SK-N-SH (cell line): ENCODE results near the gene CFAP91. TPM values are rescaled to one million over a fixed set of nuclear protein-coding genes. Genes with fewer than 3 reads are reported as not detected.
A peak's percentile ranks its signal among the peaks of the same experiment; 100 is the strongest.

Experiments
- CTCF ChIA-PET: fragments of 300-600, 350-600 bp; formaldehyde crosslinking; extraction: SDS; loops from one replicate; lab custom pipeline; 2021; lab: Yijun Ruan, JAX
- POLR2A ChIA-PET: fragments of 350-600 bp; sonication (Branson Sonifier 250); formaldehyde crosslinking; extraction: SDS; loops from one replicate; lab custom pipeline; 2020; ENCODE audit warnings: antibody characterized with exemption, inconsistent platforms; lab: Yijun Ruan, JAX
- DNase-seq: peaks from one replicate; pipeline ENCODE4 v3.0.0; 2012
- H2AFZ ChIP-seq: fragments of 200-600 bp; sonication (generic); 2 replicates; pipeline ENCODE4 v1.8.1; 2016; ENCODE audit warnings: antibody characterized with exemption, mild to moderate bottlenecking, low read depth
- H3F3A ChIP-seq: fragments of 200-600 bp; sonication (generic); replicated peaks from 2 replicates; pipeline ENCODE3; 2016; ENCODE audit warnings: antibody characterized with exemption, mild to moderate bottlenecking; ENCODE audit not compliant: insufficient read depth
- H3K27ac ChIP-seq, 2 experiments: fragments of 200-500 bp in 1 of 2; fragments of 200-600 bp in 1 of 2; sonication (Bioruptor generic) in 1 of 2; sonication (generic), shearing (Covaris generic) in 1 of 2; 2 replicates each; pipeline versions ENCODE4 v1.5.1 to v1.6.1; 2014 to 2016; ENCODE audit warnings: low read depth in 2 of 2, inconsistent platforms in 1 of 2, low read length in 1 of 2, mild to moderate bottlenecking in 1 of 2, mixed read lengths in 1 of 2
- H3K27me3 ChIP-seq: fragments of 200-600 bp; sonication (generic), shearing (Covaris generic); 2 replicates; pipeline ENCODE4 v1.6.1; 2016; ENCODE audit warnings: mixed run types; ENCODE audit not compliant: insufficient read depth
- H3K36me3 ChIP-seq, 2 experiments: fragments of 200-500 bp in 1 of 2; fragments of 200-600 bp in 1 of 2; sonication (Bioruptor generic) in 1 of 2; sonication (generic) in 1 of 2; replicated peaks in 1 of 2; 2 replicates each; pipeline versions ENCODE3 to v1.5.1; 2014 to 2016; ENCODE audit warnings: low read length in 1 of 2, mild to moderate bottlenecking in 1 of 2; ENCODE audit not compliant: insufficient read depth in 2 of 2, control insufficient read depth in 1 of 2
- H3K4me1 ChIP-seq, 2 experiments: fragments of 200-500 bp in 1 of 2; fragments of 200-600 bp in 1 of 2; sonication (Bioruptor generic) in 1 of 2; sonication (generic), shearing (Covaris generic) in 1 of 2; 2 replicates each; pipeline versions ENCODE4 v1.5.1 to v1.6.1; 2014 to 2016; ENCODE audit warnings: low read depth in 1 of 2, low read length in 1 of 2, mixed run types in 1 of 2; ENCODE audit not compliant: insufficient read depth in 2 of 2, control insufficient read depth in 1 of 2
- H3K4me2 ChIP-seq: fragments of 200-600 bp; sonication (generic), shearing (Covaris generic); 2 replicates; pipeline ENCODE4 v1.6.1; 2017; ENCODE audit warnings: mixed run types
- H3K4me3 ChIP-seq, 2 experiments: fragments of 200-500 bp in 1 of 2; fragments of 200-600 bp in 1 of 2; sonication (Bioruptor generic) in 1 of 2; sonication (generic), shearing (Covaris generic) in 1 of 2; 2 replicates each; pipeline versions ENCODE4 v1.5.1 to v1.8.1; 2014 to 2016; ENCODE audit warnings: low read depth in 2 of 2, inconsistent platforms in 1 of 2, low read length in 1 of 2, mild to moderate bottlenecking in 1 of 2, mixed read lengths in 1 of 2, moderate library complexity in 1 of 2
- H3K79me2 ChIP-seq: fragments of 200-600 bp; sonication (generic); 2 replicates; pipeline ENCODE4 v1.8.1; 2017; ENCODE audit warnings: mild to moderate bottlenecking; ENCODE audit not compliant: insufficient read depth
- H3K9ac ChIP-seq: fragments of 200-600 bp; sonication (generic); 2 replicates; pipeline ENCODE4 v1.6.1; 2017; ENCODE audit warnings: mixed run types
- H3K9me2 ChIP-seq: fragments of 200-600 bp; sonication (generic); 2 replicates; pipeline ENCODE4 v1.6.1; 2017; ENCODE audit warnings: mixed run types
- H3K9me3 ChIP-seq: fragments of 200-600 bp; sonication (generic); 2 replicates; pipeline ENCODE4 v1.6.1; 2017; ENCODE audit warnings: mixed run types, mild to moderate bottlenecking, moderate library complexity
- H4K20me1 ChIP-seq: fragments of 200-600 bp; sonication (generic); 2 replicates; pipeline ENCODE4 v1.6.1; 2017; ENCODE audit warnings: mild to moderate bottlenecking, mixed run types; ENCODE audit not compliant: insufficient read depth
- CTCF ChIP-seq: fragments of 200-600 bp; sonication (generic); IDR thresholded peaks from 2 replicates; pipeline ENCODE4 v1.6.1; 2017; ENCODE audit warnings: antibody characterized with exemption, mild to moderate bottlenecking, moderate library complexity
- FOSL2 ChIP-seq: IDR thresholded peaks from 2 replicates; pipeline ENCODE4 v1.4.0; 2012; ENCODE audit warnings: low read depth, mild to moderate bottlenecking, moderate library complexity, borderline replicate concordance
- FOXJ3 ChIP-seq: sonication (generic); formaldehyde crosslinking; IDR thresholded peaks from 2 replicates; pipeline ENCODE4 v1.5.1; 2020; ENCODE audit warnings: mild to moderate bottlenecking, missing genetic modification reagents
- IRF3 ChIP-seq: fragments of 150-350 bp; IDR thresholded peaks from 2 replicates; pipeline ENCODE4 v1.6.1; 2016; ENCODE audit warnings: mild to moderate bottlenecking, low read depth, low read length
- MXI1 ChIP-seq: IDR thresholded peaks from 2 replicates; pipeline ENCODE4 v1.6.1; 2012; ENCODE audit warnings: mild to moderate bottlenecking, low read depth, low read length, improper control_type of control experiment
- NFIC ChIP-seq: IDR thresholded peaks from 2 replicates; pipeline ENCODE4 v1.4.0; 2012; ENCODE audit warnings: borderline replicate concordance
- NRF1 ChIP-seq: IDR thresholded peaks from 2 replicates; pipeline ENCODE4 v1.6.1; 2012; ENCODE audit warnings: low read depth, mild to moderate bottlenecking, low read length
- RAD21 ChIP-seq: IDR thresholded peaks from 2 replicates; pipeline ENCODE4 v1.6.1; 2012; ENCODE audit warnings: mild to moderate bottlenecking, low read length
- REST ChIP-seq: IDR thresholded peaks from 2 replicates; pipeline ENCODE4 v1.6.1; 2012; ENCODE audit warnings: mild to moderate bottlenecking, low read depth, low read length, moderate library complexity
- USF2 ChIP-seq: fragments of 150-350 bp; IDR thresholded peaks from 2 replicates; pipeline ENCODE4 v1.6.1; 2017; ENCODE audit warnings: antibody characterized with exemption, low read length, low read depth, borderline replicate concordance
- WGBS: methylation state at CpG from one replicate; pipeline ENCODE4 v1.1.6; 2017; ENCODE audit warnings: low lambda C conversion rate; 5-methylcytosine and 5-hydroxymethylcytosine counted together
- polyA plus RNA-seq, 3 experiments: library from polyadenylated mRNA; depleted of rRNA; stranded (reverse); fragments of >200 nt; gene quantifications; 2 replicates each; pipeline ENCODE4 v1.2.3, GENCODE V29; 2012

CFAP91 gene
- polyA plus RNA-seq, 1 of the 3 experiments (the other 2 are of a cell fraction): 3.7 TPM

- TF ChIP-seq FOSL2 (no peak), NFIC (no peak), MXI1 (no peak), IRF3 (no peak), REST (no peak), NRF1 (no peak), FOXJ3 (CRISPR knock-in tag) (no peak)
Observed at GRCh38 chr3:119683421-119683820, 19.4 kb upstream of the CFAP91 start (continued).

GRCh38 chr3:119690043-119690656 lies 12.7 kb upstream of the CFAP91 start:
- Histone ChIP-seq H3F3A (no peaks in the 10 kb centered on the region), H3K9me3 (no peaks in the 10 kb centered on the region), H4K20me1 (no peaks in the 10 kb centered on the region)
- TF ChIP-seq CTCF (peak; percentile 65), RAD21 (peak; percentile 26; the same call in 1 of the 2 replicates), USF2 (no peak), REST (no peak)
- TF ChIP-seq, all 33 proteins: peak for 2
- CTCF ChIA-PET: interaction anchor here (0.7 to 3.8 kb wide), 14 partner anchors 9 to 806 kb away, joined by 3 to 29 read pairs (median 4); partner anchors contain the start of gene CFAP91
- H3K4me1 ChIP-seq: no peaks in the 10 kb centered on the region
- H3K4me2 ChIP-seq: no peak overlapping the region
- H2AFZ ChIP-seq: no peak overlapping the region
- H3K36me3 ChIP-seq: no peaks in the 10 kb centered on the region
- WGBS: 68% methylated on average over 4 of the region's 4 CpGs
- POLR2A ChIA-PET: no interaction called here
- H3K9me2 ChIP-seq: no peaks in the 10 kb centered on the region
- no peak overlapping the region for H3K9ac ChIP-seq
- H3K27ac ChIP-seq: no peak overlapping the region
- H3K27me3 ChIP-seq: no peaks in the 10 kb centered on the region
- DNase-seq: peak; percentile 30
- H3K79me2 ChIP-seq: no peaks in the 10 kb centered on the region
- H3K4me3 ChIP-seq: no peak overlapping the region
